GM12878 (cell line): Measurements from ENCODE around the gene SYNJ2. TPM values are rescaled to one million over a fixed set of nuclear protein-coding genes. Genes with fewer than 3 reads are reported as not detected.

Experiments used
- ATAC-seq: fragments of 200-7000 bp; cut with Tn5 transposase; 3 replicates; pipeline ENCODE4 v1.9.1; 2020; ENCODE audit warnings: mild to moderate bottlenecking, moderate library complexity
- BruUV-seq: library from RNA; stranded (reverse); fragments of 400-500 nt; replicated peaks from 2 replicates; lab custom pipeline; 2021; lab: Mats Ljungman, UMichigan
- CTCF ChIA-PET: fragments of 300-600 bp; sonication (Branson Sonifier 250); formaldehyde crosslinking; extraction: SDS; loops from one replicate; lab custom pipeline; 2021; ENCODE audit warnings: inconsistent platforms; lab: Yijun Ruan, JAX
- POLR2A ChIA-PET: fragments of 350-600 bp; formaldehyde crosslinking; extraction: SDS; loops from one replicate; lab custom pipeline; 2021; ENCODE audit warnings: inconsistent platforms; lab: Charles Lee
- RAD21 ChIA-PET: fragments of 300-600 bp; sonication (Branson Sonifier 250); formaldehyde crosslinking; loops from one replicate; lab custom pipeline; 2023; ENCODE audit warnings: antibody characterized with exemption; ENCODE audit not compliant: unreplicated experiment; lab: Charles Lee
- SMC1A ChIA-PET: fragments of 300-600 bp; sonication (Branson Sonifier 250); formaldehyde crosslinking; loops from one replicate; lab custom pipeline; 2023; ENCODE audit not compliant: unreplicated experiment, uncharacterized antibody; lab: Charles Lee
- DNase-seq: peaks from one replicate; pipeline ENCODE4 v3.0.0-alpha.2; 2011; ENCODE audit warnings: low read depth, low spot score
- FAIRE-seq: peaks from 3 replicates; lab custom pipeline; 2011; peaks lifted over from hg19 to GRCh38; lab: Jason Lieb, UNC
- H2AFZ ChIP-seq: 2 replicates; pipeline ENCODE4 v1.6.0; 2011; ENCODE audit warnings: low read depth, low read length, control low read depth; ENCODE audit not compliant: control insufficient read depth
- H3K27ac ChIP-seq: 2 replicates; pipeline ENCODE4 v1.5.1; 2011; ENCODE audit warnings: control low read depth; ENCODE audit not compliant: control insufficient read depth, insufficient read depth
- H3K27me3 ChIP-seq, 2 experiments: replicated peaks in 1 of 2; 2 replicates each; pipeline versions ENCODE4 v1.6.0 to v1.6.1; 2011; ENCODE audit warnings: low read length in 1 of 2; ENCODE audit not compliant: control insufficient read depth in 2 of 2, insufficient read depth in 2 of 2
- H3K36me3 ChIP-seq, 2 experiments: 2 replicates each; pipeline ENCODE4 v1.5.1; 2011; ENCODE audit warnings: low read length in 1 of 2; ENCODE audit not compliant: control insufficient read depth in 2 of 2, insufficient read depth in 2 of 2
- H3K4me1 ChIP-seq: 2 replicates; pipeline ENCODE4 v1.6.1; 2011; ENCODE audit warnings: mild to moderate bottlenecking, low read length, moderate library complexity, mixed read lengths; ENCODE audit not compliant: control insufficient read depth, insufficient read depth
- H3K4me2 ChIP-seq: 2 replicates; pipeline ENCODE4 v1.6.0; 2011; ENCODE audit warnings: control low read depth; ENCODE audit not compliant: control insufficient read depth, insufficient read depth
- H3K4me3 ChIP-seq: fragments of 200-600 bp; sonication (generic); 2 replicates; pipeline ENCODE4 v1.5.1; 2016
- H3K79me2 ChIP-seq: 2 replicates; pipeline ENCODE4 v1.6.0; 2011; ENCODE audit warnings: low read length; ENCODE audit not compliant: control insufficient read depth, insufficient read depth
- H3K9ac ChIP-seq: 2 replicates; pipeline ENCODE4 v1.8.0; 2011; ENCODE audit warnings: low read length, control low read depth, mixed read lengths; ENCODE audit not compliant: control insufficient read depth, insufficient read depth
- H3K9me3 ChIP-seq: replicated peaks from 3 replicates; pipeline ENCODE4 v1.5.1; 2011; ENCODE audit warnings: mild to moderate bottlenecking, low read length; ENCODE audit not compliant: control insufficient read depth, insufficient read depth
- H4K20me1 ChIP-seq: 2 replicates; pipeline ENCODE4 v1.6.0; 2011; ENCODE audit not compliant: control insufficient read depth, insufficient read depth
- IKZF1 ChIP-seq: fragments of 450-650 bp; conservative IDR thresholded peaks from 2 replicates; pipeline ENCODE4 v1.6.1; 2017; ENCODE audit warnings: antibody characterized with exemption, mild to moderate bottlenecking
- PKNOX1 ChIP-seq: fragments of 450-650 bp; IDR thresholded peaks from 2 replicates; pipeline ENCODE4 v1.6.1; 2016; ENCODE audit warnings: mild to moderate bottlenecking
- ZNF217 ChIP-seq: fragments of 450-650 bp; IDR thresholded peaks from 2 replicates; pipeline ENCODE4 v1.6.1; 2017; ENCODE audit warnings: antibody characterized with exemption, mild to moderate bottlenecking
- WGBS: methylation state at CpG from one replicate; pipeline ENCODE4 v1.1.6; 2016; ENCODE audit warnings: low lambda C conversion rate; ENCODE audit not compliant: insufficient replicate concordance, insufficient coverage; ENCODE audit errors: missing lambda C conversion rate; 5-methylcytosine and 5-hydroxymethylcytosine counted together
- in situ Hi-C: fragments of 300-500 bp; cut with MboI; formaldehyde crosslinking; loops from 9 replicates; pipeline ENCODE4 v1.14.3; 2018; ENCODE audit warnings: mixed read lengths
- intact Hi-C: fragments of 100-400 bp; cut with micrococcal nuclease; formaldehyde crosslinking; loops from one replicate; pipeline ENCODE4 v1.14.2; 2022; ENCODE audit not compliant: unreplicated experiment
- polyA plus RNA-seq, 11 experiments: library from polyadenylated mRNA; depleted of rRNA in 4 of 11; unstranded in 6 of 11; stranded (reverse) in 5 of 11; fragments of >200 nt; fragmentation: Nextera tagmentation in 4 of 11; fragmentation: Illumina TruSeq in 1 of 11; extraction: Ambion mirVana in 4 of 11; extraction: Trizol in 1 of 11; gene quantifications; 1 replicate in 1 of 11; 2 replicates in 10 of 11; pipeline versions ENCODE4 v1.2.1 to v1.2.3, GENCODE V29; 2011 to 2016; ENCODE audit warnings: inconsistent platforms in 2 of 11, missing spikeins in 2 of 11, low read depth in 1 of 11
- total RNA-seq, 4 experiments: library from RNA; depleted of rRNA in 3 of 4; stranded (reverse); fragments of >200 nt in 3 of 4; fragmentation: Illumina TruSeq in 1 of 4; extraction: Trizol in 1 of 4; gene quantifications; 2 replicates each; pipeline versions ENCODE4 v1.2.1 to v1.2.3, GENCODE V29; 2013 to 2021

SYNJ2 gene
- total and polyA plus RNA-seq, 10 of the 15 experiments (the other 5 are each of a cell fraction or from before 2014, with no cell fraction given), result 0.11 to 1.8 (median 0.57) TPM

GRCh38 chr6:158018851-158019361 is 37.2 kb downstream of the SYNJ2 start:
- no TSS peak for BruUV-seq

GRCh38 chr6:158019416-158019815 is 37.8 kb downstream of the SYNJ2 start:
- RAD21 ChIA-PET, result no interaction called here
- Histone ChIP-seq H2AFZ (no peak overlapping the region), H3K27me3 (no peaks in the 10 kb centered on the region), H3K79me2 (peaks cover 4% of the 10 kb centered on the region), H4K20me1 (no peaks in the 10 kb centered on the region; the same call in 1 of the 2 replicates), H3K27ac (0 out of 2 replicates have a peak overlapping the region, but pooled peaks have one; percentile 18), H3K9me3 (no peaks in the 10 kb centered on the region; the same call in 2 of the 3 replicates), H3K4me2 (no peak overlapping the region), H3K36me3 (no peaks in the 10 kb centered on the region; a peak in 1 of 4 replicates), H3K4me3 (no peak overlapping the region)
- POLR2A ChIA-PET, result no interaction called here
- intact Hi-C loops, result no loop called here
- FAIRE-seq (no peak), DNase-seq (no peak), ATAC-seq (no peak)
- SMC1A ChIA-PET, result no interaction called here
- 99% methylated on average over 8 of the region's 8 CpGs for WGBS
- no TSS peak for BruUV-seq
- in situ Hi-C loops, result no loop called here
- CTCF ChIA-PET, result interaction anchor here (0.5 to 0.6 kb wide), 3 partner anchors 52 to 95 kb away, joined by 3 read pairs; no protein-coding TSS in a partner anchor
- no peak for TF ChIP-seq IKZF1
- TF ChIP-seq, all 136 proteins: peak for 0
- Histone ChIP-seq H3K9ac (no peak overlapping the region), H3K4me1 (peaks cover 3% of the 10 kb centered on the region)

More at GRCh38 chr6:158018851-158019361, 37.2 kb downstream of the SYNJ2 start:
- no peak for FAIRE-seq
- peaks cover 4% of the 10 kb centered on the region for H3K79me2 ChIP-seq
- intact Hi-C loops (no loop called here), in situ Hi-C loops (no loop called here)
- POLR2A ChIA-PET, result interaction anchor here (0.7 kb wide), 1 partner anchor 19 kb away, joined by 4 read pairs; no protein-coding TSS in a partner anchor
- no peak for DNase-seq
- WGBS, result 90% methylated on average over 15 of the region's 15 CpGs
- H3K27ac ChIP-seq, result no peak overlapping the region
- H3K9me3 ChIP-seq, result no peaks in the 10 kb centered on the region; the same call in 2 of the 3 replicates
- no peak overlapping the region for H3K4me3 ChIP-seq
- H3K36me3 ChIP-seq, result no peaks in the 10 kb centered on the region; a peak in 1 of 4 replicates
- ATAC-seq, result no peak
- no peak for TF ChIP-seq PKNOX1
- no peak for TF ChIP-seq ZNF217
- H3K27me3 ChIP-seq, result no peaks in the 10 kb centered on the region
- CTCF ChIA-PET, result interaction anchor here (0.6 kb wide), 2 partner anchors 52 to 56 kb away, joined by 3 read pairs; no protein-coding TSS in a partner anchor
- H3K4me2 ChIP-seq, result no peak overlapping the region
- H3K9ac ChIP-seq, result no peak overlapping the region
- H3K4me1 ChIP-seq, result peaks cover 7% of the 10 kb centered on the region
- SMC1A ChIA-PET, result no interaction called here
- RAD21 ChIA-PET, result no interaction called here
- no peak overlapping the region for H2AFZ ChIP-seq
- no peaks in the 10 kb centered on the region; the same call in 1 of the 2 replicates for H4K20me1 ChIP-seq
